ENCODE results near the gene VWF. TPM values are rescaled to one million over a fixed set of nuclear protein-coding genes. Genes with fewer than 3 reads are reported as not detected.

VWF gene
- total and polyA plus RNA-seq, 2 experiments from 2014 or later: 0.42 to 0.56 TPM

DNA sequence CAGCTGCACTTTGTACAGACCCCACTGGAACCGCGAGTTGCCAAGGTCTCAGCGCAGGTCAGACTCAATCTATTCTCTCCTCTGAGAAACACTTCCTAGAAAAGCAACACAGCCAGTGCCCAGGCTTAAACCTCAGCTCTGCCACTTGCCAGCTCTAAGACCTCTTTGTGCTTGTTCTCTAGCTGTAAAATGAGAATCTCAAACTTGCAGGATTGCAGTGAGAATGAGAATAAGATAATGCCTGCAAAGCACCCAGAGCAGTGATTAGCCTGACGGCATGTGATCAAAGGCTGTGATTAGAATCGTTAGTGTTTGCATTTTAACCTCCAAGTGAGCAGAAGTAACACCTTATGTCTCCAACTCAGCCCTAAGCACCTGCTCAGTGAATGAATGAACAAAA, 200.7 kb downstream of the VWF start:
- Mint-ChIP-seq H3K27me3 (ENCODE audit: insufficient read depth, low read depth, poor library complexity) (peaks cover 6% of the 10 kb centered on the region), H3K4me1 (peaks cover 8% of the 10 kb centered on the region), H3K4me3 (no peak overlapping the region), H3K9me3 (no peaks in the 10 kb centered on the region), H3K27ac (no peak overlapping the region), H3K36me3 (ENCODE audit: low read depth) (peaks cover 7% of the 10 kb centered on the region; the same call in 2 of the 3 replicates)
- no peak for DNase-seq (ENCODE audit: low spot score)
- H3F3A ChIP-seq (replicated peaks; ENCODE audit: low read depth): no peaks in the 10 kb centered on the region
- H3K36me3 ChIP-seq (ENCODE audit: insufficient read depth): no peaks in the 10 kb centered on the region
- H2AFZ ChIP-seq: no peak overlapping the region
- H3K4me2 ChIP-seq: no peak overlapping the region
- no peak for ATAC-seq
- H3K4me3 ChIP-seq: no peak overlapping the region
- TF ChIP-seq EZH2 (IDR thresholded peaks at IDR 0.05; ENCODE audit: low read depth, unreplicated experiment) (no peak), ZNF114 (CRISPR knock-in tag; IDR thresholded peaks at IDR 0.05) (no peak), CREB1 (CRISPR knock-in tag; IDR thresholded peaks at IDR 0.05; ENCODE audit: low read depth) (no peak), EZH2phosphoT487 (IDR thresholded peaks at IDR 0.05; ENCODE audit: unreplicated experiment) (no peak), ZNF331 (CRISPR knock-in tag; IDR thresholded peaks at IDR 0.05; ENCODE audit: low read depth) (no peak), POLR2AphosphoS5 (IDR thresholded peaks at IDR 0.05; ENCODE audit: low read depth) (no peak), JUNB (IDR thresholded peaks at IDR 0.05; ENCODE audit: unreplicated experiment) (no peak), STAT1 (IDR thresholded peaks at IDR 0.05; ENCODE audit: unreplicated experiment) (no peak)
- TF ChIP-seq, protein P1, sequence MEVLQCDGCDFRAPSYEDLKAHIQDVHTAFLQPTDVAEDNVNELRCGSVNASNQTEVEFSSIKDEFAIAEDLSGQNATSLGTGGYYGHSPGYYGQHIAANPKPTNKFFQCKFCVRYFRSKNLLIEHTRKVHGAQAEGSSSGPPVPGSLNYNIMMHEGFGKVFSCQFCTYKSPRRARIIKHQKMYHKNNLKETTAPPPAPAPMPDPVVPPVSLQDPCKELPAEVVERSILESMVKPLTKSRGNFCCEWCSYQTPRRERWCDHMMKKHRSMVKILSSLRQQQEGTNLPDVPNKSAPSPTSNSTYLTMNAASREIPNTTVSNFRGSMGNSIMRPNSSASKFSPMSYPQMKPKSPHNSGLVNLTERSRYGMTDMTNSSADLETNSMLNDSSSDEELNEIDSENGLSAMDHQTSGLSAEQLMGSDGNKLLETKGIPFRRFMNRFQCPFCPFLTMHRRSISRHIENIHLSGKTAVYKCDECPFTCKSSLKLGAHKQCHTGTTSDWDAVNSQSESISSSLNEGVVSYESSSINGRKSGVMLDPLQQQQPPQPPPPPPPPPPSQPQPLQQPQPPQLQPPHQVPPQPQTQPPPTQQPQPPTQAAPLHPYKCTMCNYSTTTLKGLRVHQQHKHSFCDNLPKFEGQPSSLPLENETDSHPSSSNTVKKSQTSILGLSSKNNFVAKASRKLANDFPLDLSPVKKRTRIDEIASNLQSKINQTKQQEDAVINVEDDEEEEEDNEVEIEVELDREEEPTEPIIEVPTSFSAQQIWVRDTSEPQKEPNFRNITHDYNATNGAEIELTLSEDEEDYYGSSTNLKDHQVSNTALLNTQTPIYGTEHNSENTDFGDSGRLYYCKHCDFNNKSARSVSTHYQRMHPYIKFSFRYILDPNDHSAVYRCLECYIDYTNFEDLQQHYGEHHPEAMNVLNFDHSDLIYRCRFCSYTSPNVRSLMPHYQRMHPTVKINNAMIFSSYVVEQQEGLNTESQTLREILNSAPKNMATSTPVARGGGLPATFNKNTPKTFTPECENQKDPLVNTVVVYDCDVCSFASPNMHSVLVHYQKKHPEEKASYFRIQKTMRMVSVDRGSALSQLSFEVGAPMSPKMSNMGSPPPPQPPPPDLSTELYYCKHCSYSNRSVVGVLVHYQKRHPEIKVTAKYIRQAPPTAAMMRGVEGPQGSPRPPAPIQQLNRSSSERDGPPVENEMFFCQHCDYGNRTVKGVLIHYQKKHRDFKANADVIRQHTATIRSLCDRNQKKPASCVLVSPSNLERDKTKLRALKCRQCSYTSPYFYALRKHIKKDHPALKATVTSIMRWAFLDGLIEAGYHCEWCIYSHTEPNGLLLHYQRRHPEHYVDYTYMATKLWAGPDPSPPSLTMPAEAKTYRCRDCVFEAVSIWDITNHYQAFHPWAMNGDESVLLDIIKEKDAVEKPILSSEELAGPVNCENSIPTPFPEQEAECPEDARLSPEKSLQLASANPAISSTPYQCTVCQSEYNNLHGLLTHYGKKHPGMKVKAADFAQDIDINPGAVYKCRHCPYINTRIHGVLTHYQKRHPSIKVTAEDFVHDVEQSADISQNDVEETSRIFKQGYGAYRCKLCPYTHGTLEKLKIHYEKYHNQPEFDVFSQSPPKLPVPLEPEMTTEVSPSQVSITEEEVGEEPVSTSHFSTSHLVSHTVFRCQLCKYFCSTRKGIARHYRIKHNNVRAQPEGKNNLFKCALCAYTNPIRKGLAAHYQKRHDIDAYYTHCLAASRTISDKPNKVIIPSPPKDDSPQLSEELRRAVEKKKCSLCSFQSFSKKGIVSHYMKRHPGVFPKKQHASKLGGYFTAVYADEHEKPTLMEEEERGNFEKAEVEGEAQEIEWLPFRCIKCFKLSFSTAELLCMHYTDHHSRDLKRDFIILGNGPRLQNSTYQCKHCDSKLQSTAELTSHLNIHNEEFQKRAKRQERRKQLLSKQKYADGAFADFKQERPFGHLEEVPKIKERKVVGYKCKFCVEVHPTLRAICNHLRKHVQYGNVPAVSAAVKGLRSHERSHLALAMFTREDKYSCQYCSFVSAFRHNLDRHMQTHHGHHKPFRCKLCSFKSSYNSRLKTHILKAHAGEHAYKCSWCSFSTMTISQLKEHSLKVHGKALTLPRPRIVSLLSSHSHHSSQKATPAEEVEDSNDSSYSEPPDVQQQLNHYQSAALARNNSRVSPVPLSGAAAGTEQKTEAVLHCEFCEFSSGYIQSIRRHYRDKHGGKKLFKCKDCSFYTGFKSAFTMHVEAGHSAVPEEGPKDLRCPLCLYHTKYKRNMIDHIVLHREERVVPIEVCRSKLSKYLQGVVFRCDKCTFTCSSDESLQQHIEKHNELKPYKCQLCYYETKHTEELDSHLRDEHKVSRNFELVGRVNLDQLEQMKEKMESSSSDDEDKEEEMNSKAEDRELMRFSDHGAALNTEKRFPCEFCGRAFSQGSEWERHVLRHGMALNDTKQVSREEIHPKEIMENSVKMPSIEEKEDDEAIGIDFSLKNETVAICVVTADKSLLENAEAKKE (CRISPR knock-in tag; IDR thresholded peaks at IDR 0.05): no peak
- TF ChIP-seq, protein P2, sequence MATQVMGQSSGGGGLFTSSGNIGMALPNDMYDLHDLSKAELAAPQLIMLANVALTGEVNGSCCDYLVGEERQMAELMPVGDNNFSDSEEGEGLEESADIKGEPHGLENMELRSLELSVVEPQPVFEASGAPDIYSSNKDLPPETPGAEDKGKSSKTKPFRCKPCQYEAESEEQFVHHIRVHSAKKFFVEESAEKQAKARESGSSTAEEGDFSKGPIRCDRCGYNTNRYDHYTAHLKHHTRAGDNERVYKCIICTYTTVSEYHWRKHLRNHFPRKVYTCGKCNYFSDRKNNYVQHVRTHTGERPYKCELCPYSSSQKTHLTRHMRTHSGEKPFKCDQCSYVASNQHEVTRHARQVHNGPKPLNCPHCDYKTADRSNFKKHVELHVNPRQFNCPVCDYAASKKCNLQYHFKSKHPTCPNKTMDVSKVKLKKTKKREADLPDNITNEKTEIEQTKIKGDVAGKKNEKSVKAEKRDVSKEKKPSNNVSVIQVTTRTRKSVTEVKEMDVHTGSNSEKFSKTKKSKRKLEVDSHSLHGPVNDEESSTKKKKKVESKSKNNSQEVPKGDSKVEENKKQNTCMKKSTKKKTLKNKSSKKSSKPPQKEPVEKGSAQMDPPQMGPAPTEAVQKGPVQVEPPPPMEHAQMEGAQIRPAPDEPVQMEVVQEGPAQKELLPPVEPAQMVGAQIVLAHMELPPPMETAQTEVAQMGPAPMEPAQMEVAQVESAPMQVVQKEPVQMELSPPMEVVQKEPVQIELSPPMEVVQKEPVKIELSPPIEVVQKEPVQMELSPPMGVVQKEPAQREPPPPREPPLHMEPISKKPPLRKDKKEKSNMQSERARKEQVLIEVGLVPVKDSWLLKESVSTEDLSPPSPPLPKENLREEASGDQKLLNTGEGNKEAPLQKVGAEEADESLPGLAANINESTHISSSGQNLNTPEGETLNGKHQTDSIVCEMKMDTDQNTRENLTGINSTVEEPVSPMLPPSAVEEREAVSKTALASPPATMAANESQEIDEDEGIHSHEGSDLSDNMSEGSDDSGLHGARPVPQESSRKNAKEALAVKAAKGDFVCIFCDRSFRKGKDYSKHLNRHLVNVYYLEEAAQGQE (IDR thresholded peaks at IDR 0.05; ENCODE audit: unreplicated experiment): no peak
- TF ChIP-seq, protein P3, sequence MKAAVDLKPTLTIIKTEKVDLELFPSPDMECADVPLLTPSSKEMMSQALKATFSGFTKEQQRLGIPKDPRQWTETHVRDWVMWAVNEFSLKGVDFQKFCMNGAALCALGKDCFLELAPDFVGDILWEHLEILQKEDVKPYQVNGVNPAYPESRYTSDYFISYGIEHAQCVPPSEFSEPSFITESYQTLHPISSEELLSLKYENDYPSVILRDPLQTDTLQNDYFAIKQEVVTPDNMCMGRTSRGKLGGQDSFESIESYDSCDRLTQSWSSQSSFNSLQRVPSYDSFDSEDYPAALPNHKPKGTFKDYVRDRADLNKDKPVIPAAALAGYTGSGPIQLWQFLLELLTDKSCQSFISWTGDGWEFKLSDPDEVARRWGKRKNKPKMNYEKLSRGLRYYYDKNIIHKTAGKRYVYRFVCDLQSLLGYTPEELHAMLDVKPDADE (IDR thresholded peaks at IDR 0.05): no peak
- no peaks in the 10 kb centered on the region for H3K4me1 ChIP-seq (ENCODE audit: insufficient read depth)
- peaks cover 8% of the 10 kb centered on the region; the same call in 1 of the 2 replicates for H3K9me2 ChIP-seq (ENCODE audit: insufficient read depth)
- no peak overlapping the region for H3K27ac ChIP-seq (ENCODE audit: low read depth)
- no peaks in the 10 kb centered on the region for H3K27me3 ChIP-seq (ENCODE audit: insufficient read depth)
- H4K20me1 ChIP-seq (replicated peaks; ENCODE audit: insufficient read depth): no peaks in the 10 kb centered on the region
- H3K79me2 ChIP-seq (replicated peaks; ENCODE audit: insufficient read depth): no peaks in the 10 kb centered on the region
